Measurements from ENCODE around the gene SSH2.

Gene SSH2

GRCh38 chr17:29649359-29649758 is 280.7 kb downstream of the SSH2 start:
- no peak for TF ChIP-seq CTCF (IDR thresholded peaks at IDR 0.05; ENCODE audit: extremely low read depth, missing control alignments)
- no peak for DNase-seq (ENCODE audit: low spot score)

GRCh38 chr17:29648005-29648404 is 282.0 kb downstream of the SSH2 start:
- DNase-seq (ENCODE audit: low spot score) = no peak
- TF ChIP-seq CTCF (IDR thresholded peaks at IDR 0.05; ENCODE audit: extremely low read depth, missing control alignments) = no peak

- no peak for TF ChIP-seq CTCF (IDR thresholded peaks at IDR 0.05; ENCODE audit: extremely low read depth, missing control alignments)
- DNase-seq (ENCODE audit: low spot score) = no peak
Measured at GRCh38 chr17:29645515-29646051, 284.4 kb downstream of the SSH2 start.

GRCh38 chr17:29643817-29644160 is 286.2 kb downstream of the SSH2 start:
- no peak for DNase-seq (ENCODE audit: low spot score)
- no peak for TF ChIP-seq CTCF (IDR thresholded peaks at IDR 0.05; ENCODE audit: extremely low read depth, missing control alignments)

GRCh38 chr17:29642171-29642611 is 287.8 kb downstream of the SSH2 start:
- DNase-seq (ENCODE audit: low spot score) = no peak
- TF ChIP-seq CTCF (IDR thresholded peaks at IDR 0.05; ENCODE audit: extremely low read depth, missing control alignments) = no peak

GRCh38 chr17:29640981-29641642 is 288.9 kb downstream of the SSH2 start:
- no peak for DNase-seq (ENCODE audit: low spot score)
- TF ChIP-seq CTCF (IDR thresholded peaks at IDR 0.05; ENCODE audit: extremely low read depth, missing control alignments) = no peak

GRCh38 chr17:29640413-29640812 is 289.6 kb downstream of the SSH2 start:
- no peak for DNase-seq (ENCODE audit: low spot score)
- no peak for TF ChIP-seq CTCF (IDR thresholded peaks at IDR 0.05; ENCODE audit: extremely low read depth, missing control alignments)

Data from GM20000 (cell line).